Measurements from ENCODE around the gene CASZ1.

CASZ1 gene

DNA sequence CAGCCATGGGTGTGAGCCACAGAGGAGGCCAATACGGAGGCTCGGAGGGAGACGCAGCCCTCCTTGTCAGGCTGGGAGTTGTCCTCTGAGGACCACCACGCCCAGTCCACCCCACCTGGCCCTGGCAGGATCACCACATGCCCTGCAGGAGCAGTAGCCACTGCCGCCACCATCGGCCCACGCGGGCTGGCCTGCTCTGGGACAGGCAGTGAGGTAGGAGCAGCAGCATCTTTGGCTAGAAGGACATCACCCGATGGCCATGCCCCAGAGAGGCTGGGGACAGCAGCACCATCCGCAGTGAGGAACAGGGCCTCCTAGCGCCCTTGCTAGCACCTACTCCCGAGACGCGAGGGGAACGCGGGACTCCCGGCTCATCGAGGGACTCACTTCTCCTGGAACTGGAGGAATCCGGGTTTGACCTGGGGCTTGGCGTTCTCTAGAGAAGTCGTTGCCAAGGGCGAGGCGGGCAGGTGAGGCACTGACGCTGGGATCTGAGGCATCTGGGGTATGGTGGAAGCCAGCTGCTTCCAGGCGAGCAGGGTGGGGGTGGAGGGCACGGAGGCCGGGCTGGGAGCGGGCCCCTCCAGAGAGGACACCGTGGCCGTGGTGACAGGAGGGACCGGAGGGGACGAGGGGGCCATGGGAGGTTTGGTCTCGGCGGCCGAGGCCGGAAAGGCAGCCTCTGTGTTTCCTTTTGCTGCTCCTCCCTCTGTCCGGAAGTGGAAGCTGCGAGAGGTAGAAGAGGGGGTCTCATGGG, 148.9 kb downstream of the CASZ1 start:
- DNase-seq, result no peak

DNA sequence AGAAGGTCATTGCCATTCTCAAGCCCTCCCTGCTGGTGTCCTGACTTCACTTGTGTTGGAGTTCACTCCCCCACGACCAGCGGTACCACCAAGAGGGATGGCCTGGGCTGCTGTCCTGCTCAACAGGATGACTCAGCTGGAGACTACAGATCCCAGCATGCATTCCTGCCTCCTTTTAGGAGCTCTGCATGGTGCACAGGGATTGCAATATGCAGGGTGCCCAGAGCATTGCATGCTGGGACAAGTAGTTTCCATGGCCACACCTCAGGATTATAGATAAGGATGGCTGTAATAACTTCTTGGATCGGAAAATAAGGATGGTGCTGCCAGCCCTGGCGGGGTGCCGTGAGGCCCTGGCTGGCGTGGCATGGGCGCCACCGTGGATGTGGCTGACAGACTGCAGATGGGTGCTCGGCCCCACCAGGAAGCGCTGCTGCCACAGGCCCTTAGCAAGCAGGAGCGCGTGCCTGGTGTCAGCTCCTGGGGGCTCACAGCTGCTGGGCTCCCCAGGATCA, 150.0 kb downstream of the CASZ1 start:
- DNase-seq, result no peak

- no peak for DNase-seq
Observed at GRCh38 chr1:10644307-10645128, 151.9 kb downstream of the CASZ1 start.

DNA sequence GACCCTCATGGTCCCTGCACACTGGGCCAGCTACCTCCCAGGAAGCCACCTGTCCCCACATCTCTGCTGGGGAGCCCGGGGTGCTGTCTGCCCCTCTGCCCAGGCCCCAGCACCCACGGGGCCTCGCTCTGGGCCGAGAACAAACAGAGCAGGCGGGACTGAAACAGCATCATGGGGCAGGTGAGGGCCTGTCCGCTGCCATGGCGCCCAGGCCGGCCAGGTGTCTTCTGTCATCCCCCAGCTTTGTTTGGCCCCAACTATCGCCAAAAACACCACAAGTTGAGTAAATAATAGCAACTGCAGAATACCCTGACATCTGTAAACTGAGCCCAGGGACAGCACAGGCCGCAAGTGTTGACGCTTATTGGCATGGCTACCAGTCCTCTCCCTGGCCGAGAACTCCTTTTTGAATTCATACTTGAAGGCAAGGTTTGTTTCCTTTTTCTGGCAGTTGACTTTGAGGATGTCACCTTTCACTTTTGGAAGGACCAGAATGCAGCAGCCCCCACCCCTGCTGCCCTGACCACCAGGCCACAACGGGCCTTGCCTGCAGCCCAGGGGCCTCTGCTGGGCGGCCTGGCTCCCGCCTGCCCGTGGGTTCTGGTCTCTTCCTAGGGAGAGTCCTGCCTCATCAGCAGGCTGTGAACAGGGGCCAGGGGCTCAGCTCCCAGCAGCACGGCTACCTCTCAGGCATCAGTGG, 152.7 kb downstream of the CASZ1 start:
- DNase-seq, result no peak

- no peak for DNase-seq
Observed at GRCh38 chr1:10642403-10643080, 153.9 kb downstream of the CASZ1 start.

DNA sequence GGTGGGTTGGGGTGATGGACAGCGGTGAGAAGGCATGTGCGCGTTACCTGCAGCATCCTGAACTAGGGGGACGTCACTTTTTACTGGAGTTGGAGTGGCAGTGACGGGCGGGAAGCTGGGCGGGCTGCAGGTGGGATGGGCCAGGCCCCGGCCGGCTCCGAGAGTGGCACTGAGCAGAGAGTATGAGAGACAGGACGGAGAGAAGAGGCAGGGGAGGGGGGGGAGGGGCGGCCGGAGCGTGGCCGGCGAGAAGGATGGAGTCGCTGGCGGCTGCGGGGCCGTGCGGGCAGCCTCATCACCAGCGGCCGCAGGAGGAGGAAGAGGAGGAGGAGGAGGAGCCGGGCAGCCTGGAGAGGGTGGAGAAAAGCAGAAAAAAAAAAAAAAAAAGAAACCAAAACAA, 154.5 kb downstream of the CASZ1 start:
- DNase-seq, result no peak

- no peak for DNase-seq
Observed at GRCh38 chr1:10640843-10641553, 155.4 kb downstream of the CASZ1 start.

- DNase-seq, result no peak
Observed at GRCh38 chr1:10639775-10640578, 156.5 kb downstream of the CASZ1 start.

GRCh38 chr1:10639011-10639774, 157.3 kb downstream of the CASZ1 start:
- DNase-seq, result no peak

GRCh38 chr1:10638559-10639005, 157.9 kb downstream of the CASZ1 start:
- no peak for DNase-seq

- DNase-seq, result no peak
Observed at GRCh38 chr1:10637834-10638558, 158.4 kb downstream of the CASZ1 start.

- DNase-seq, result no peak
Observed at GRCh38 chr1:10637400-10637799, 159.0 kb downstream of the CASZ1 start.

- no peak for DNase-seq
Observed at GRCh38 chr1:10635992-10636391, 160.5 kb downstream of the CASZ1 start.

- no peak for DNase-seq
Observed at GRCh38 chr1:10635085-10635896, 161.2 kb downstream of the CASZ1 start.

GRCh38 chr1:10634428-10635084, 161.9 kb downstream of the CASZ1 start:
- no peak for DNase-seq

- DNase-seq, result no peak
Observed at GRCh38 chr1:10634075-10634427, 162.4 kb downstream of the CASZ1 start.

- DNase-seq, result no peak
Observed at GRCh38 chr1:10633416-10633815, 163.0 kb downstream of the CASZ1 start.

GRCh38 chr1:10632691-10633090, 163.8 kb downstream of the CASZ1 start:
- DNase-seq, result no peak

Data from CD4-positive, alpha-beta T cell treated with Interleukin-4 for 1 hour (primary cell).